Measurements from ENCODE around the gene LIAS. TPM values are rescaled to one million over a fixed set of nuclear protein-coding genes. Genes with fewer than 3 reads are reported as not detected.
"Not testable (repeated sequence)": the region's sequence is repeated elsewhere in the genome, so short reads cannot be mapped to it uniquely, and the experiment has no call there.

Gene LIAS
- 10 to 100 TPM; 22.5 to 24.3 TPM for total RNA-seq

- Mint-ChIP-seq H3K4me1 (peaks cover 9% of the 10 kb centered on the region), H3K27me3 (no peaks in the 10 kb centered on the region), H3K4me3 (peak within 1 kb of the TSS; percentile 98), H3K36me3 (ENCODE audit: low read depth) (peaks cover 82% of the 10 kb centered on the region), H3K27ac (peak within 1 kb of the TSS; percentile 100), H3K9me3 (no peaks in the 10 kb centered on the region)
- peak; percentile 92 for ATAC-seq (replicated peaks)
These were observed at the start of gene LIAS, which contains the start of gene RPL9 for GRCh38 chr4:39458505-39459300. TSS of gene LIAS (plus strand) at chr4:39459056. CDS start at chr4:39459118, 62 bp downstream. TSS of gene RPL9 (minus strand) at chr4:39458922. CDS start at chr4:39458439, 483 bp downstream.

- Mint-ChIP-seq H3K27ac (no peak overlapping the region), H3K4me3 (no peak overlapping the region), H3K27me3 (no peaks in the 10 kb centered on the region), H3K9me3 (no peaks in the 10 kb centered on the region), H3K36me3 (ENCODE audit: low read depth) (no peaks in the 10 kb centered on the region), H3K4me1 (no peaks in the 10 kb centered on the region)
- ATAC-seq (replicated peaks), result no peak
These were observed 48.4 kb upstream of the LIAS start for GRCh38 chr4:39410415-39410814.

- not testable (repeated sequence) for H3K4me3 Mint-ChIP-seq; H3K27me3 Mint-ChIP-seq; H3K27ac Mint-ChIP-seq; H3K4me1 Mint-ChIP-seq; ATAC-seq (replicated peaks); H3K9me3 Mint-ChIP-seq; H3K36me3 Mint-ChIP-seq (ENCODE audit: low read depth)
These were observed 47.3 kb upstream of the LIAS start for GRCh38 chr4:39411561-39411960.

GRCh38 chr4:39415678-39416283 is 43.1 kb upstream of the LIAS start:
- no peak overlapping the region for H3K27ac Mint-ChIP-seq
- no peaks in the 10 kb centered on the region for H3K27me3 Mint-ChIP-seq
- H3K9me3 Mint-ChIP-seq, result no peaks in the 10 kb centered on the region
- H3K4me1 Mint-ChIP-seq, result no peaks in the 10 kb centered on the region
- H3K36me3 Mint-ChIP-seq (ENCODE audit: low read depth), result no peaks in the 10 kb centered on the region
- ATAC-seq (replicated peaks), result no peak
- no peak overlapping the region for H3K4me3 Mint-ChIP-seq

- H3K9me3 Mint-ChIP-seq, result no peaks in the 10 kb centered on the region
- H3K4me3 Mint-ChIP-seq, result no peak overlapping the region
- no peaks in the 10 kb centered on the region for H3K36me3 Mint-ChIP-seq (ENCODE audit: low read depth)
- no peak overlapping the region for H3K27ac Mint-ChIP-seq
- H3K4me1 Mint-ChIP-seq, result no peaks in the 10 kb centered on the region
- ATAC-seq (replicated peaks), result no peak
- no peaks in the 10 kb centered on the region for H3K27me3 Mint-ChIP-seq
These were observed 36.6 kb upstream of the LIAS start for GRCh38 chr4:39422247-39422646.

GRCh38 chr4:39425297-39425696 is 33.6 kb upstream of the LIAS start:
- H3K27ac Mint-ChIP-seq; H3K9me3 Mint-ChIP-seq; H3K4me3 Mint-ChIP-seq; H3K36me3 Mint-ChIP-seq (ENCODE audit: low read depth); ATAC-seq (replicated peaks); H3K4me1 Mint-ChIP-seq; H3K27me3 Mint-ChIP-seq: not testable (repeated sequence)

GRCh38 chr4:39426728-39427127 is 32.1 kb upstream of the LIAS start:
- Mint-ChIP-seq H3K27me3 (no peaks in the 10 kb centered on the region), H3K36me3 (ENCODE audit: low read depth) (no peaks in the 10 kb centered on the region), H3K27ac (no peak overlapping the region), H3K9me3 (no peaks in the 10 kb centered on the region), H3K4me1 (no peaks in the 10 kb centered on the region), H3K4me3 (no peak overlapping the region)
- no peak for ATAC-seq (replicated peaks)

GRCh38 chr4:39427520-39428114 is 31.2 kb upstream of the LIAS start:
- H3K9me3 Mint-ChIP-seq, result no peaks in the 10 kb centered on the region
- H3K36me3 Mint-ChIP-seq (ENCODE audit: low read depth), result no peaks in the 10 kb centered on the region
- ATAC-seq (replicated peaks), result no peak
- no peaks in the 10 kb centered on the region for H3K27me3 Mint-ChIP-seq
- H3K4me3 Mint-ChIP-seq, result no peak overlapping the region
- H3K27ac Mint-ChIP-seq, result no peak overlapping the region
- no peaks in the 10 kb centered on the region for H3K4me1 Mint-ChIP-seq

GRCh38 chr4:39429476-39430334 is 29.2 kb upstream of the LIAS start:
- Mint-ChIP-seq H3K4me1 (no peaks in the 10 kb centered on the region), H3K27me3 (no peaks in the 10 kb centered on the region), H3K36me3 (ENCODE audit: low read depth) (no peaks in the 10 kb centered on the region), H3K4me3 (no peak overlapping the region), H3K27ac (no peak overlapping the region), H3K9me3 (no peaks in the 10 kb centered on the region)
- no peak for ATAC-seq (replicated peaks)

GRCh38 chr4:39433878-39434492 is 24.9 kb upstream of the LIAS start:
- Mint-ChIP-seq H3K36me3 (ENCODE audit: low read depth) (no peaks in the 10 kb centered on the region), H3K27ac (no peak overlapping the region), H3K27me3 (no peaks in the 10 kb centered on the region), H3K4me1 (no peaks in the 10 kb centered on the region), H3K4me3 (no peak overlapping the region), H3K9me3 (no peaks in the 10 kb centered on the region)
- no peak for ATAC-seq (replicated peaks)

- H3K9me3 Mint-ChIP-seq, result no peaks in the 10 kb centered on the region
- no peaks in the 10 kb centered on the region for H3K27me3 Mint-ChIP-seq
- H3K4me3 Mint-ChIP-seq, result no peak overlapping the region
- H3K27ac Mint-ChIP-seq, result no peak overlapping the region
- no peaks in the 10 kb centered on the region for H3K36me3 Mint-ChIP-seq (ENCODE audit: low read depth)
- ATAC-seq (replicated peaks), result no peak
- H3K4me1 Mint-ChIP-seq, result no peaks in the 10 kb centered on the region
These were observed 22.9 kb upstream of the LIAS start for GRCh38 chr4:39435659-39436563.

- peaks cover 7% of the 10 kb centered on the region for H3K4me1 Mint-ChIP-seq
- no peaks in the 10 kb centered on the region for H3K36me3 Mint-ChIP-seq (ENCODE audit: low read depth)
- H3K27me3 Mint-ChIP-seq, result no peaks in the 10 kb centered on the region
- H3K4me3 Mint-ChIP-seq, result no peak overlapping the region
- no peaks in the 10 kb centered on the region for H3K9me3 Mint-ChIP-seq
- H3K27ac Mint-ChIP-seq, result no peak overlapping the region
- ATAC-seq (replicated peaks), result peak; percentile 42
These were observed 17.3 kb upstream of the LIAS start for GRCh38 chr4:39441593-39441992.

GRCh38 chr4:39442998-39443397 is 15.9 kb upstream of the LIAS start:
- Mint-ChIP-seq H3K27ac (peak overlapping the region; percentile 39), H3K9me3 (no peaks in the 10 kb centered on the region), H3K4me1 (peaks cover 7% of the 10 kb centered on the region), H3K4me3 (peak overlapping the region; percentile 18), H3K36me3 (ENCODE audit: low read depth) (no peaks in the 10 kb centered on the region), H3K27me3 (no peaks in the 10 kb centered on the region)
- peak; percentile 75 for ATAC-seq (replicated peaks)

Data from activated T-helper 17 cell treated with anti-CD3 and anti-CD28 coated beads, Interleukin-2, amount 50 U/mL, for 72 hours (primary cell).